ENCODE results near the gene AADACL3.

Gene AADACL3

DNA sequence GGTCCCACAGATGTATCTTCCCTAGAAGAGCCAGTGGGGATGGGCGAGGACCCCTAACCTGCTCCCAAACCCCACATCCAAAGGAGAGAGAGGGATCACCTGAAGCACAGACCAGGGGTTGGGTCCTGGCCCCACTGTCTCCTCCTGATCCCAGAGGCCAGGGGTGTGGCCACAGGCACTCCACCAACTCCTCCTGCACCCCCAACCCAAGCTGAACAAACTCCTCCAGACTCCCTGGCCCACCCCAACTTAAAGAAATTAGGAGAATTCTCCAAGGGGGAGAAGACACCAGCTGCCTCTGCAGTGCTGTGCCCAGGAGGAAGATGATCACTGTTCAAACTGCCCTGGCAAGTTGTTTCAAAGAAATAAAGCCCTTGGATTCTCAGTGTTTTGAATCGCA lies 53.1 kb downstream of the AADACL3 start:
- H3F3A ChIP-seq (ENCODE audit: insufficient read depth, low read length): no peaks in the 10 kb centered on the region
- H3K4me2 ChIP-seq (ENCODE audit: low read length): no peak overlapping the region
- H4K20me1 ChIP-seq (ENCODE audit: insufficient read depth, low read length): no peaks in the 10 kb centered on the region
- H2AFZ ChIP-seq (ENCODE audit: low read length): no peak overlapping the region
- TF ChIP-seq EZH2 (IDR thresholded peaks at IDR 0.05; ENCODE audit: borderline replicate concordance, low read length): no peak
- TF ChIP-seq, protein P1, sequence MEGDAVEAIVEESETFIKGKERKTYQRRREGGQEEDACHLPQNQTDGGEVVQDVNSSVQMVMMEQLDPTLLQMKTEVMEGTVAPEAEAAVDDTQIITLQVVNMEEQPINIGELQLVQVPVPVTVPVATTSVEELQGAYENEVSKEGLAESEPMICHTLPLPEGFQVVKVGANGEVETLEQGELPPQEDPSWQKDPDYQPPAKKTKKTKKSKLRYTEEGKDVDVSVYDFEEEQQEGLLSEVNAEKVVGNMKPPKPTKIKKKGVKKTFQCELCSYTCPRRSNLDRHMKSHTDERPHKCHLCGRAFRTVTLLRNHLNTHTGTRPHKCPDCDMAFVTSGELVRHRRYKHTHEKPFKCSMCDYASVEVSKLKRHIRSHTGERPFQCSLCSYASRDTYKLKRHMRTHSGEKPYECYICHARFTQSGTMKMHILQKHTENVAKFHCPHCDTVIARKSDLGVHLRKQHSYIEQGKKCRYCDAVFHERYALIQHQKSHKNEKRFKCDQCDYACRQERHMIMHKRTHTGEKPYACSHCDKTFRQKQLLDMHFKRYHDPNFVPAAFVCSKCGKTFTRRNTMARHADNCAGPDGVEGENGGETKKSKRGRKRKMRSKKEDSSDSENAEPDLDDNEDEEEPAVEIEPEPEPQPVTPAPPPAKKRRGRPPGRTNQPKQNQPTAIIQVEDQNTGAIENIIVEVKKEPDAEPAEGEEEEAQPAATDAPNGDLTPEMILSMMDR (IDR thresholded peaks at IDR 0.05; ENCODE audit: low read length): no peak
- H3K36me3 ChIP-seq (ENCODE audit: insufficient read depth, low read length): no peaks in the 10 kb centered on the region
- H3K4me1 ChIP-seq (ENCODE audit: insufficient read depth, low read length, severe bottlenecking): no peaks in the 10 kb centered on the region
- H3K27me3 ChIP-seq (ENCODE audit: insufficient read depth, low read length): 0 out of 2 replicates have a peak, but pooled peaks cover 4% of the 10 kb centered on the region
- H3K27ac ChIP-seq (ENCODE audit: low read depth, low read length, poor library complexity, severe bottlenecking): no peak overlapping the region
- no peaks in the 10 kb centered on the region for H3K9me2 ChIP-seq (ENCODE audit: low read depth, low read length)
- H3K9ac ChIP-seq (ENCODE audit: low read length): no peak overlapping the region
- H3K9me3 ChIP-seq (ENCODE audit: low read length): no peaks in the 10 kb centered on the region
- H3K4me3 ChIP-seq (ENCODE audit: low read depth, low read length, poor library complexity, severe bottlenecking): no peak overlapping the region
- H3K79me2 ChIP-seq (ENCODE audit: insufficient read depth, low read length): no peaks in the 10 kb centered on the region

DNA sequence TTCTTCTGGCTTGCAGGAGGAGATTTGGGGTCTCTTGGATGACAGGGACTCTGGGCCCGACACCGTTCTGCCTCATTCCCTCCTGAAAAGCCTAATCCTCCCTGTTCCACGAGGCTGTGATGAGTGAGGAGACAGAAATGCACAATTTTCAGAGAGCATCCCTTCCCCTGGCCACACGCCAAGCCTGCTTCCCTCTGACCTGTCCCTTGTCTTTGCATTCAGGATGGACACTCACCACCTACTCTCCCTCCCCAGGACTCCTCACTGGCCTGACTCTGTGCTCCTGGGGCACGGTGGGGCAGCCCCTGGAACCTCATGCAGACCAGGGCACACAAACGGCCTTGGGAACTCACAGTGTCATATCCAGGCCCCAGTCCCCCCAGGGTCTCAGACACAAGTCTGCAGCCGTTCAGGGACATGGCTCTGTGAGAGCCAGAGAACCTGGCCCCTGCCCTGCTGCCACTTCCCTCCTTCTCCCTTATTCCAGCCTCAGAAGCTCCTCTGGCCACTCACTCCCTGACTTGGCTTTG lies 54.1 kb downstream of the AADACL3 start:
- 0 out of 2 replicates have a peak, but pooled peaks cover 4% of the 10 kb centered on the region for H3K27me3 ChIP-seq (ENCODE audit: insufficient read depth, low read length)
- no peak overlapping the region for H3K4me3 ChIP-seq (ENCODE audit: low read depth, low read length, poor library complexity, severe bottlenecking)
- H3K4me2 ChIP-seq (ENCODE audit: low read length): no peak overlapping the region
- H3K4me1 ChIP-seq (ENCODE audit: insufficient read depth, low read length, severe bottlenecking): no peaks in the 10 kb centered on the region
- no peaks in the 10 kb centered on the region for H3F3A ChIP-seq (ENCODE audit: insufficient read depth, low read length)
- no peak overlapping the region for H3K9ac ChIP-seq (ENCODE audit: low read length)
- H3K9me2 ChIP-seq (ENCODE audit: low read depth, low read length): no peaks in the 10 kb centered on the region
- no peaks in the 10 kb centered on the region for H3K79me2 ChIP-seq (ENCODE audit: insufficient read depth, low read length)
- H3K27ac ChIP-seq (ENCODE audit: low read depth, low read length, poor library complexity, severe bottlenecking): no peak overlapping the region
- H2AFZ ChIP-seq (ENCODE audit: low read length): no peak overlapping the region
- H4K20me1 ChIP-seq (ENCODE audit: insufficient read depth, low read length): no peaks in the 10 kb centered on the region
- no peaks in the 10 kb centered on the region for H3K36me3 ChIP-seq (ENCODE audit: insufficient read depth, low read length)
- H3K9me3 ChIP-seq (ENCODE audit: low read length): no peaks in the 10 kb centered on the region
- TF ChIP-seq, protein P1 (IDR thresholded peaks at IDR 0.05; ENCODE audit: low read length): no peak
- TF ChIP-seq EZH2 (IDR thresholded peaks at IDR 0.05; ENCODE audit: borderline replicate concordance, low read length): no peak

DNA sequence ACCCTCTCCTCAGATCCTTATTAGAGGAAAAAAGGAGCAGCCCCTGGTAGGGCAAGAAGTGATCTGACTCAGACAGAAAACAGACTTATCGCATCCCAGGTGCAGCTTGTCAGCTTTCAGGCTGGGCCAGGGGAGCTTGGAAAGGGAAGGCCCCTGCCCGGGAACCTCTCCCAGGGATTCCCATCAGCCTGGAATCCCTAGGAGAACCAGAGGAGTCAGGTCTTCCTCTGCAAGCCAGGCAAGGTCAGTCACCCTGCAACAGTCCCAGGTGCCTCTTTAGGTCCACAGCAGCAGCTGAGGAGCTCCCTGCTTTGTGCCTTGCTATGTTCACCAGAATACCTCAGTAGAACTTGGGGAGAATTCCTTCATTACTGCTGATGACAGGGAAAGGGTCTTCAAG lies 54.7 kb downstream of the AADACL3 start:
- H3F3A ChIP-seq (ENCODE audit: insufficient read depth, low read length): no peaks in the 10 kb centered on the region
- H3K9ac ChIP-seq (ENCODE audit: low read length): no peak overlapping the region
- no peak for TF ChIP-seq EZH2 (IDR thresholded peaks at IDR 0.05; ENCODE audit: borderline replicate concordance, low read length)
- TF ChIP-seq, protein P1 (IDR thresholded peaks at IDR 0.05; ENCODE audit: low read length): no peak
- H3K79me2 ChIP-seq (ENCODE audit: insufficient read depth, low read length): no peaks in the 10 kb centered on the region
- no peak overlapping the region for H2AFZ ChIP-seq (ENCODE audit: low read length)
- no peaks in the 10 kb centered on the region for H3K9me2 ChIP-seq (ENCODE audit: low read depth, low read length)
- H4K20me1 ChIP-seq (ENCODE audit: insufficient read depth, low read length): no peaks in the 10 kb centered on the region
- H3K27me3 ChIP-seq (ENCODE audit: insufficient read depth, low read length): 0 out of 2 replicates have a peak, but pooled peaks cover 4% of the 10 kb centered on the region
- no peak overlapping the region for H3K4me2 ChIP-seq (ENCODE audit: low read length)
- H3K4me1 ChIP-seq (ENCODE audit: insufficient read depth, low read length, severe bottlenecking): no peaks in the 10 kb centered on the region
- no peak overlapping the region for H3K27ac ChIP-seq (ENCODE audit: low read depth, low read length, poor library complexity, severe bottlenecking)
- no peaks in the 10 kb centered on the region for H3K36me3 ChIP-seq (ENCODE audit: insufficient read depth, low read length)
- H3K4me3 ChIP-seq (ENCODE audit: low read depth, low read length, poor library complexity, severe bottlenecking): no peak overlapping the region
- no peaks in the 10 kb centered on the region for H3K9me3 ChIP-seq (ENCODE audit: low read length)
